Measurements from ENCODE around the gene TNFRSF14.

DNA sequence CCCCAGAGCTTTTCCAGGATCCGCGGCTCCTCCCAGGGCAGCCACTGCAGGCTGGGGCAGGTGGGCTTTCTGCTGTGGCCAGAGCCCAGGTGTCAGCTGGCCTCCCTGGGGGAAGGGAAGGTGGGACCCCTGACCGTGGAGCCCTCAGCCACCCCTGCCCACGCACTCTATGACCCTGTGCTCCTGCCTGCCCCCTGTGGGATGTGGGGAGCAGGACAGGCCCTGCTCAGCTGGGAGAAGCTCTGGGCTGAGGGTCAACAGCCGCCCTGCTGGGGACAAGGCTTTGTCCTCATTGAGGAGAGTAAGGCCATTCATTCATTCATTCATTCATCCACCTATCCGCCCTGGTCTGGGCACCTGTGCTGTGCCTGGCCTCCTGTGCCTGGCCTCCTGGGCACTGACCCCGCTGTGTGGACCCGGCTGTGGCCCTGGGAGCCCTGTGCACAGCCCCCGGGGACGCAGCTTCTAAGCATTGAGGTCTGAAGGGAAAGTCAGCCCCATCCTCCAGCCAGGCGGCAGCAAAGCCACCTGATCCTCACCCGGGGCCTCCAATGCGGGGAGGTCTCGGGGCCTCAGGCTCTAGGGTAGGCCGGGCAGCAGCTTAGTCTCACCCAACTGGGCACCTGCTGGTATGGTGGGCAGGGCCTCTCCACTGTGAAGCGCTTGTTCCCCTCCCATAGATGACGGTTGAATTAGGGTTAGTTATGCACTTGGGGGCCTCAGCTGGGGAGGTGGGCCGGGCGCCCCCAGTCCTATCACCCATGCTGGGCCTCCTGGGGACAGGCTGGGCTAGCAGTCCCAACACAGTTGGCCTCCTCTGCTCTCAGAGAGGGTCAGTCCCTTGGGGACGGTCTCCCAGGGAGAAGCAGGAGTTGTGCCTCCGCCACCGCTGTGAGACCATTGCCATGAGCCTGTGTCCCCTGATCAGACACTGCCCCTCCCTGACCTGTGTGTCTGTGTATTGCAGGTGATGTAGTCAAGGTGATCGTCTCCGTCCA lies 6.0 kb downstream of the TNFRSF14 start:
- TF ChIP-seq CTCF (conservative IDR thresholded peaks at IDR 0.05; ENCODE audit: low read length) (peak; percentile 63), EZH2phosphoT487 (IDR thresholded peaks at IDR 0.05; ENCODE audit: borderline replicate concordance, low read depth, low read length) (no peak)
